SK-N-MC (cell line): Measurements from ENCODE around the gene FUBP3.

Source experiments
- EZH2 ChIP-seq: fragments of 200-600 bp; sonication (generic); IDR thresholded peaks from one replicate; pipeline ENCODE4 v1.6.1; 2017; ENCODE audit warnings: antibody characterized with exemption
- FOXP2 ChIP-seq: optimal IDR thresholded peaks from 2 replicates; pipeline ENCODE3; 2011; ENCODE audit warnings: mild to moderate bottlenecking, moderate library complexity; ENCODE audit not compliant: insufficient read depth; ENCODE audit errors: extremely low read length, control extremely low read depth
- POLR2AphosphoS5 ChIP-seq: IDR thresholded peaks from 2 replicates; pipeline ENCODE4 v1.6.1; 2012; ENCODE audit warnings: mild to moderate bottlenecking, low read depth, low read length, borderline replicate concordance

- TF ChIP-seq EZH2 = no peak
- TF ChIP-seq POLR2AphosphoS5 = no peak
- TF ChIP-seq FOXP2 = no peak
Measured at GRCh38 chr9:130633336-130634190, 54.2 kb downstream of the FUBP3 start.
